Fibroblast of the aortic adventitia (primary cell): ENCODE data around the gene PLXNC1. TPM values are rescaled to one million over a fixed set of nuclear protein-coding genes. Genes with fewer than 3 reads are reported as not detected.

Experiments used
- DNase-seq: peaks from one replicate; pipeline ENCODE4 v3.0.0-alpha.2; 2010; ENCODE audit warnings: low read depth
- H3K4me3 ChIP-seq: 2 replicates; pipeline ENCODE4 v1.5.1; 2011; ENCODE audit warnings: low read depth, mild to moderate bottlenecking, control low read depth, low read length, moderate library complexity
- total RNA-seq: library from RNA; depleted of rRNA; stranded (reverse); fragments of >200 nt; gene quantifications from 2 replicates; pipeline ENCODE4 v1.2.3, GENCODE V29; 2012; ENCODE audit warnings: low replicate concordance
- TF ChIP-seq, protein P1 (sequence below): IDR thresholded peaks from 2 replicates; pipeline ENCODE4 v1.5.1; 2011; ENCODE audit warnings: mild to moderate bottlenecking, low read length, control low read depth, inconsistent platforms; ENCODE audit not compliant: insufficient read depth

Gene PLXNC1
- total RNA-seq, 1 donor: 4.3 TPM

GRCh38 chr12:94333396-94333795 lies 185.0 kb downstream of the PLXNC1 start:
- no peak for DNase-seq
- H3K4me3 ChIP-seq: no peak overlapping the region
- TF ChIP-seq, protein P1, sequence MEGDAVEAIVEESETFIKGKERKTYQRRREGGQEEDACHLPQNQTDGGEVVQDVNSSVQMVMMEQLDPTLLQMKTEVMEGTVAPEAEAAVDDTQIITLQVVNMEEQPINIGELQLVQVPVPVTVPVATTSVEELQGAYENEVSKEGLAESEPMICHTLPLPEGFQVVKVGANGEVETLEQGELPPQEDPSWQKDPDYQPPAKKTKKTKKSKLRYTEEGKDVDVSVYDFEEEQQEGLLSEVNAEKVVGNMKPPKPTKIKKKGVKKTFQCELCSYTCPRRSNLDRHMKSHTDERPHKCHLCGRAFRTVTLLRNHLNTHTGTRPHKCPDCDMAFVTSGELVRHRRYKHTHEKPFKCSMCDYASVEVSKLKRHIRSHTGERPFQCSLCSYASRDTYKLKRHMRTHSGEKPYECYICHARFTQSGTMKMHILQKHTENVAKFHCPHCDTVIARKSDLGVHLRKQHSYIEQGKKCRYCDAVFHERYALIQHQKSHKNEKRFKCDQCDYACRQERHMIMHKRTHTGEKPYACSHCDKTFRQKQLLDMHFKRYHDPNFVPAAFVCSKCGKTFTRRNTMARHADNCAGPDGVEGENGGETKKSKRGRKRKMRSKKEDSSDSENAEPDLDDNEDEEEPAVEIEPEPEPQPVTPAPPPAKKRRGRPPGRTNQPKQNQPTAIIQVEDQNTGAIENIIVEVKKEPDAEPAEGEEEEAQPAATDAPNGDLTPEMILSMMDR: no peak

DNA sequence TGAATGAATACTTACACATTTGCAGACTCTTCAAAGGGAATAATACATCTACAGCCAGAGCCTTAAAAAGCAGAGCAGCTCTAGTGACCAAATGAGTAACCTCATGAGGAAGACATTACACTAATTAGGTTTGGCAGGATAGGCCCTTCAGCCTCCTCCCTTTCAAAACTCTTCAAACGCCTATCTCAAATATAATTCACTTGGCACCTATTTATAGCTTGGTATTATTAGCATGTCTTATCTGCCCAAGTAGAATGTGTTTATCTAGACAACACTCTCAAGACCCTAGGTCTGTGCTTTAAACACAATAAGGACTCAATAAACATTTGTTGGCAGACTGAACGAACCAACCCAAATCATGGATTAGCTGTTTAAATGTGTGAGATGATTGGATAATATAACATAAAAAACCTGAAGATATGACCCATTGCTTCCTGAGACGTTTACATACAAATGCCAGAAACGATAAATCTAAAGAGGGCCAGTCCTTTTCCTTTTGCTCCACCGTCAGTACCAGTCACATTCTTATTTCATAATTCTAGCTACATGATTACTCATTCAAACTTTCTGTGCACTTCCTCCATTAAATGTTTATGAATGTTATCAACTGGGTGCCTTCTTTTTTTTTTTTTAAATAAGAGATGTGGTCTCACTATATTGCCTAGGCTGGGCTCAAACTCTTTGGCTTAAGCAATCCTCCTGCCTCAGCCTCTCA lies 188.0 kb downstream of the PLXNC1 start:
- peak; percentile 32 for DNase-seq
- H3K4me3 ChIP-seq: no peak overlapping the region
- TF ChIP-seq, protein P1: no peak

DNA sequence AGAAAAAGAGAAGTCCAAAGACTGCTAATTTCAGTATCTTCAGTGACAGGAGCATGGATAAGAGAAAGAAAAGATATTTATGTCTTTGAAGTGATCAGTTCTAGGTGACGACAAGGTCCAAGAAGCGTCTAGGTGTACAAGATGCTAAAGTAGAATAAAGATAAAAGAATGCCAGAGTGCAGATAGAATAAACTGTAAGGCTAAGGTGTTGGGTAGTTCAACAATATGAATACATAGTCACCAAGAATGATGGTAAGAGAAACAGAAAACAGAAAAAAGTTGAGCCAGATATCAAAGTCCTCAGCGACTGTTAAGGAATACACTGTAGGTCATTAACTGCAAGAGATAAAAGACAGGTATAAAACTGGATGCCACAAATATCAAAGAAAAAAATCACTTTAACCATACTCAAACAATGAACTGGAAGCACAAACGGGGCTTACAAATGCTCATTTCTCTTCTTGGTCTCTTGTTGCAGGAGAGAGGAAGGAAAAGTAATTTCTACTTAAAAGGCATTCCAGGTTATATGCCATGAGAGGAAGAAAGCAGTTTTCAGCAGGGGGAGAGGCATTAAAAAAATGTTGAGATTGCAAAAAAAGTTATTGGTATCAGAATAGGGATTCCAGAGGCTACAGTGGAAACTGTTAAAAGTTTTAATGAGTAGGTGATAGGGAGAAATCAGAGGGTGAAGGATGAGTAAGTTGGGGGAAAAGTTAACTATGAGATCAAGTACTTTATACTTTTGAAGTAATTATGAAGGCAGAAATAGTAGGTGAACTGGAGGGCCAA lies 189.8 kb downstream of the PLXNC1 start:
- no peak overlapping the region for H3K4me3 ChIP-seq
- DNase-seq: no peak
- TF ChIP-seq, protein P1: no peak

DNA sequence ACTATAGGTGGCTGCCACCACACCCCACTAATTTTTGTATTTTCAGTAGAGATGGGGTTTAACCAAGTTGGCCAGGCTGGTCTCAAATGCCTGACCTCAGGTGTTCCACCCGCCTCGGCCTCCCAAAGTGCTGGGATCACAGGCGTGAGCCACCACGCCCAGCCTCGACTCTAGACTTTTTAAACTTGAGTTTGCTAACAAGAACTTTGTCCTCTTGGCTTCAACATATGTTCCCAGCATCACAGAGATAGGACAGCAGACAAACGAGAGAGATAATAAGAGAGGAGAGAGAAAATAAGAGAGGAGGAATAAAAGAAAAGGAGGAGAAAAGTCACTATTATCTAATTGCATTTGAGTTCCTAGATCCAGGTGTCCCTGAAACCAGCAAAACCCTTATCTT lies 192.2 kb downstream of the PLXNC1 start:
- H3K4me3 ChIP-seq: no peak overlapping the region
- no peak for DNase-seq
- TF ChIP-seq, protein P1: no peak

DNA sequence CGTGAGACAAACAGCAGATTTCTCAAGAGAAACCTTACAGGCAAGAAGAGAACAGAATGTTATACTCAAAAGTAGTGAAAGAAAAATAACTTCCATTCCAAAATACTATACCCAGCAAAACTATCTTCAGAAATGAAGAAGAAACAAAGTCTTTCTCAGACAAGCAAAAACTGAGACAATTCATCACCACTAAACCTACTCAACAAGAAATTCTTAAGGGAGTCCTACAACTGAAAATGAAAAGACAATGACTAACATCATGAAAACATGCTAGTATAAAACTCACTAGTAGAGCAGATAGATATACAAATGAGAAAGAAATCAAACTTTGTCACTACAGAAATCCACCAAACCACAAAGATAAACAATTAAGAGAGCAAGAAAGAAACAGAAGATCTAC lies 204.8 kb downstream of the PLXNC1 start:
- TF ChIP-seq, protein P1: no peak
- DNase-seq: no peak
- H3K4me3 ChIP-seq: no peak overlapping the region
